GM18867 (cell line): ENCODE measurements around the gene ZNF880.
"Not testable (repeated sequence)": the region's sequence is repeated elsewhere in the genome, so short reads cannot be mapped to it uniquely, and the experiment has no call there.

ENCODE experiments used
- ATAC-seq: cut with Tn5 transposase; IDR thresholded peaks from one replicate; pipeline ENCODE4 v1.9.1; 2021; ENCODE audit warnings: mild to moderate bottlenecking, moderate library complexity; ENCODE audit not compliant: unreplicated experiment

ZNF880 gene

DNA sequence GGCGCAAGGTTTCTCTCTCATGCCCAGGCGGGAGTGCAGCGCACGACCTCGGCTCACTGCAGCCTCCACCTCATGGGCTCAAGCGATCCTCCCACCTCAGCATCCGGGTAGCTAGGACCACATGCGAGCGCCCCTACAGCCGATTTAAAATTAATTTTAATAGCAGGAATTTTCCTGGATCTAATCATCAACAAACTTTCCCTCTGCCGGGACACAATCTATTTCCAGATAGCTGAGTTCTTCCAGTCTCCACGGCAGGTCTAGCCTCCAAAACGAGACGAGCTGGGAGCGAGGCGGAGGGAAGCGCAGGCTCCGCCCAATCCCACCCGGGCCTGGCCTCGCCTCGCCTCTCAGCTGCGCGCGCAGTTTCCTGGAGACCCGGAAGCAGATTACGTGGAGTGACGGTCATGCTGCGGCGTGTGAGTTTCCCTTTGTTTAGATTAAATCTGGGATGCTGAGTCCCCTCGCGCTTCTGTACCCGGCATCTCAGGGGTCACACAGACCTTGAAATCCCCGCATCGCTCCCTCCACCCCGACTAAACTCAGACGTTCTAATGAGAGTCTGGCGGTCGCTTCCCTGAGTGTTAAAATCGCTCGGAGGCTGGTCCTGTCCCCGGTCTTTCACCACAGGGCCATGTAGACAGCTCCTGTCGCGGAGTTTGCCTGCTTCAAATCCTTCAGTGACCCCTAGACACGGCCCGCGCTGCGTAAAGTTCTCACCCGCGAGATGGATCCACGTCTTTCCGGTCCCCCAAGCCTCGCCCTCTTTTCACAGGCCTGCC, at the start of gene ZNF880:
TSS of gene ZNF880 (plus strand) at position 365 of the 782 bp plus-strand sequence. CDS start at position 408, 43 bp downstream.
- ATAC-seq: no peak

DNA sequence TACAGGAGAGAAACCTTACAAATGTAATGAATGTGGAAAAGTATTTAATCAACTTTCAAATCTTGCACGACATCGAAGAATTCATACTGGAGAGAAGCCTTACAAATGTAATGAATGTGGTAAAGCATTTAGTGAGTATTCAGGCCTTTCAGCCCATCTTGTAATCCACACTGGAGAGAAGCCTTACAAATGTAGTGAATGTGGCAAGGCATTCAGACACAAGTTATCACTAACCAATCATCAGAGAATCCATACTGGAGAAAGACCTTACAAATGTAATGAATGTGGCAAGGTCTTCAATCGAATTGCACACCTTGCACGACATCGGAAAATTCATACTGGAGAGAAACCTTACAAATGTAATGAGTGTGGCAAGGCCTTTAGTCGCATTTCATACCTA, 47.3 kb upstream of the ZNF880 start:
- no peak for ATAC-seq

GRCh38 chr19:52331757-52332156, 38.0 kb upstream of the ZNF880 start:
- no peak for ATAC-seq

GRCh38 chr19:52335768-52336116, 34.0 kb upstream of the ZNF880 start:
- no peak for ATAC-seq

DNA sequence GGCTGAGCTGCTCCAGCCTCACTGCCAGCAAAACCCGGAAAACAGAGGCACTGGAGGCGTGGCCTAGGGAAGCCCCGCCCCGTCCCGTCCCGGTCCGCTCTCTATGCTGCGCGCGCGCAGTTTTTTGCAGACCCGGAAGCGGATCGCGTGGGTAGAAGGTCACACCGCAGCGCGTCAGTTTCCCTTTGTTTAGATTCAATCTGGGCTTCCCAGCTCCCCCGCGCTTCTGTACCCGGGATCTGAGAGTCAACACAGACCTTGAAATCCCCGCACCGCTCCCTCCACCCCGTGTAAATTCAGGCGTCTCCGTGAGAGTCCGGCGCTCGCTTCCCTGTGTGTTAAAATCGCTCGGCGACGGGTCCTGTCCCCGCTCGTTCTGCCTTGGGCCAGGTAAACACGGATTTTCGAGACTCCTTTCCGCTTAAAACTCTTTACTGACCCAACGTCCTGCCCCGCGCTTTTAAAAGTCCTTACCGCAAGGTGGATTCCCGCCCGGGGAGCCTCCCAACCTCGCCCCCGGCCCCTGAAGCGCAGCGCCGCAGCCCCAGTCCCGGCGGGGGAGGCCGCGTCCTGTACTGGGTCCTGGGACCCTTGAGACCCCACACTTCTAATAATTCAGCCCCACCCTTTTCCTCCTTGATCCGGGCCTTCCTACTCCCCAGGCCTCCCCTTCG, 33.5 kb upstream of the ZNF880 start, which contains the start of gene ZNF610:
TSS of gene ZNF610 (plus strand) at position 127 of the 674 bp plus-strand sequence. CDS start 12,930 bp downstream, outside the sequence.
- ATAC-seq: no peak

DNA sequence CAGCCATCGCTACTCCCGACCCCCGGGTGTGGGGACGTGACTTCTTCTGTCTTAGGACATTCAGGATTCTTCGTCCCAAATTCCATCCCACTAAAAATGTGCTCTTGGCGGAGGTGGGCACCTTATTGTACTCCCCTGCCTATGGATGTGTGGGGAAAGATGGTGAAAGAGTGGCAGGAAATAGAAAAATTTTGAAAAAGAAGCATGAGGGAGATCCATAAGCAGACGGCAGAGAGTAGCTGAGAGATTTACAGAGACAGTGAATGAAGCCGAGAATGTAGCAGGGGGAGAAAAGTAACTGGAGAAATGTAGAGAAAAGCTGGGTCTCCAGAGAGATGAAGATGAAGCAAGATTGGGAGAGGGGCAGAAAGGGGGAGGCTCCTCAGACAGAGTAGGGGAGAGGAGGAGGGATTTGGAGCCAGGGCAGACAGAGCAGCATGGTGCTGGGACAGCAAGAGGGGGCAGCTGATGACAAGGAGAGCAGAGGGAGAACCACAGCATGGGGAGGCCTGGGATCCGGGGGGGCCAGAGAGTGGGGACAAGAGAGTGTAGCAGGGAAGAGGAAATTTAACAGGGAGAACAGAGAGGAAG, 32.8 kb upstream of the ZNF880 start:
- no peak for ATAC-seq

DNA sequence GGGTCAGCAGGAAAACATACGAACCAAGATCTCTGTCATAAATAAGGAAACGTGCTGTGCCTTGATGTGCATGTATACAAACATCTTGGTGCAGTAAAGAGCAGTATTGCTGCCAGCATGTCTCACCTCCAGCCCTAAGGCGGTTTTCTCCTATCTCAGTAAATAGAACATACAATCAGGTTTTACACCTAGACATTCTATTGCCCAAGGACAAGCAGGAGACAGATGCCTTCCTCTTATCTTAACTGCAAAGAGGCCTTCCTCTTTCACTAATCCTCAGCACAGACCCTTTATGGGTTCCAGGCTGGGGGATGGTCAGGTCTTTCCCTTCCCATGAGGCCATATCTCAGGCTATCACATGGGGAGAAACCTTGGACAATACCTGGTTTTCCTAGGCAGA, 30.7 kb upstream of the ZNF880 start:
- ATAC-seq: not testable (repeated sequence)

DNA sequence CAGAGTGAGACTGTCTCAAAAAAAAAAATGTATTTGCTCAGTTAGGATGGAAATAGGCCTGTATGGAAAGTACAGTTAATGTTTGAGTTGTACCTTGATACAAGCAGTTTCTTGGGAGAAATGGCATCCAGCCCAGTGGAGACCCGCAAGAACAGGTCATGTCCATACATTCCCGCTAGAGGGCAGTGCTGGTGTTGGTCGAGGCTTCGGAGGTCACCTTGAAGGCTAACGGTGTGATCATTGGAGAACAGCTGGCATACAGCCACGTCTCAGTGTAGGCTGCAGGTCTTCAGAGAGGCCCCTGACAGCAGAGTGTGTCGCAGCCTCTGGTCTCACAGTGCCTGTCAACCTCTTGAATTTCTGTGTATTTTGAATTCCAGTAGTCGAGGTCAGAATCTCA, 26.2 kb upstream of the ZNF880 start:
- no peak for ATAC-seq

DNA sequence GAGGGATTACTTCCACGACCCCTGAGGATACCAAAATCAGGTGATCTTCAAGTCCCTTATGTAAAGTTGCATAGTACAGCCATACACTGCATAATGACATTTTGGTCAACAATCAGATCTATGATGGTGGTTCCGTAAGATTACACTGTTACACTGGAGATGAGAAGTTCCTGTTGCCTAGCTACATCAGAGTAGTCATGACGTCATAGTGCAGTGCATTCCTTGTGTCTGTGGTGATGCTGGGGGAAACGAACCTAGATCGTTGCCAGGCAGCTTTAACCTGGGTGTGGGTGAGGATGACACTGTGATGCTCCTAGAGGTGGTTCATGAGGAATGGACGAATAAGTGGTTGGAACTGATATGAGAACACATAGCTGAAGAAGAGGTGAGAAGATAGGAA, 24.6 kb upstream of the ZNF880 start:
- no peak for ATAC-seq

GRCh38 chr19:52351512-52351911, 18.2 kb upstream of the ZNF880 start:
- ATAC-seq: no peak

- no peak for ATAC-seq
Measured at GRCh38 chr19:52366414-52366824, 3.3 kb upstream of the ZNF880 start.

DNA sequence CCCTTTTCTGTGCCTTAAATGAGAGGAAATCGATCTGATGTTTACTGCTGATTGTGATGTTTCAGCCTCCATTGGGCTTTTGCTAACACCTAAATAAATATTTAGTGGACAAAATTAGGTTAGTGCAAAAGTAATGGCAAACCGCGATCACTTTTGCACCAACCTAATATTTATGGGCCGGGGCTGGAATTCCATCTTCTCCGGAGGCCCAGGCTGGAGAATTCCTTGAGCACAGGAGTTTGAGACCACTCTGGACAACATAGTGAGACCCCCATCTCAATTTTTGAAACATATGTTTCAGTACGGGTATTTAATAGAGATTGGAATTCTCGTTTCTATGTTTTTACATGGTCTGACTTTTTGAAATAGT, 603 bp downstream of the ZNF880 start:
- ATAC-seq: no peak

DNA sequence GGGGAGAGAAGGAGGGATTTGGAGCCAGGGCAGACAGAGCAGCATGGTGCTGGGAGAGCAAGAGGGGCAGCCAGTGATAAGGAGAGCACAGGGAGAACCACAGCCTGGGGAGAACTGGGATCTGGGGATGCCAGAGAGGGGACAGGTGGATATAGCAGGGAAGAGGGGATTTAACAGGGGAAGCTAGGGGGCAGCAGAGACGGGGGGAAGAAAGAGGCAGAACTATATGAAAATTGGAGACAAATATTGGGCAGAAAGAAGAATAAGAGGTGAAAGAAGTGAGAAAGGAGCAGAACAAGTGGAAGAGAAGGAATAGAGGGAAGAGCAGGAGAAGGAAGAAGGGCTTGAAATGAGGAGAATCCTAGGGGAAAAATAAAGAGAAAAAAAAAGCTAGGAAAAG, 21.4 kb downstream of the ZNF880 start:
- no peak for ATAC-seq

DNA sequence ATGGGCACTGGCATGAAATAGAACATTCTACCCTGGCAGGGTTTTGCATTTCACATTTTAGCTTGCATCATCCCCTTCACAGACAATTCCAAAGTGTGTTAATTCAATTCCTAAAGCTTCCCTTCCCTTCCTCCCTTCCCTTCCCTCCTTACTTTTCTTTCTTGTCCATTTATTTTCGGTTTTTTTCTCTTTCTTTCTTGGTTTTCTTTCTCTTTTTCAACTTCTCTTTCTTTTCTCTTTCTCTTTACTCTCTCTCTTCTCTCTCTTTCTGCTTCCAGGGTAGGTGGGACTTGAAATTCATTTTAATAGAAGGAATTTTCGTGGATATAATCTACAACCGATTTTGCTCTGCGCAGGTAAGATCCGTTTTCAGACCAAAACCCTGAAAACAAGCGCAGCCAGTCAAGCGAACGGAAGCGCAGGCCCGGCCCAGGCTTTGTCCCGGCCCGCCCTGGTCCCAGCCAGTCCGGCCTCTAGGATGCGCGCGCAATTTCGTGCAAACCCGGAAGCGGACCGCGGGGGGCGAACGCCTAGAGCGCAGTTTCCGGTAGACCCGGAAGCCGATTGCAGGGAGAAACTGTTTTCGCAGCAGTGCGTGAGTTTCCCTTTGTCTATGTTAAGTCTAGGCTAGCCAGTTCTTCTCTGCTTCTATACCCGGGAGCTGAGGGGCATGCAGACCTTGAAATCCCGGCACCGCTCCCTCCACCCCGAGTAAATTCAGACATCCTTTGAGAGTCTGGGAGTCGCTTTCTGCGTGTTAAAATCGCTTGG, 27.8 kb downstream of the ZNF880 start, which contains the start of gene ZNF528:
TSS of gene ZNF528 (plus strand) at position 540 of the 771 bp plus-strand sequence. CDS start 4,165 bp downstream, outside the sequence.
- ATAC-seq: no peak

DNA sequence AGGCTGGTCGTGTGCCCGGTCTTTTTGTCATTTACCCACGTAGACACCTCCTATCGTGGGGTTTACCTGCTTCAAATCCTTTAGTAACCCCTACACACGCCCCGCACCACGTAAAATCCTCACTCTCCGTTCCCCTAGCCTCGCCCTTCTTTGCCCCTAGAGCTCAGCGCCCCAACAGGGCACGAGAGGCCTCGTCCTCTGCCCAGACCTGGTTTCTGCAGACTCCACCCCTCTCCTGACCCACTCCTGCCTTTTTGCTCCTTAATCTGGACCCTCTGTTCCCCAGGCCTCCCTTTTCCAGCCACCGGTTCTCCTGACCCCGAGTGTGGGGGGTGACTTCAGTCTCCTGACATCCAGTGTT, 28.3 kb downstream of the ZNF880 start:
- no peak for ATAC-seq

DNA sequence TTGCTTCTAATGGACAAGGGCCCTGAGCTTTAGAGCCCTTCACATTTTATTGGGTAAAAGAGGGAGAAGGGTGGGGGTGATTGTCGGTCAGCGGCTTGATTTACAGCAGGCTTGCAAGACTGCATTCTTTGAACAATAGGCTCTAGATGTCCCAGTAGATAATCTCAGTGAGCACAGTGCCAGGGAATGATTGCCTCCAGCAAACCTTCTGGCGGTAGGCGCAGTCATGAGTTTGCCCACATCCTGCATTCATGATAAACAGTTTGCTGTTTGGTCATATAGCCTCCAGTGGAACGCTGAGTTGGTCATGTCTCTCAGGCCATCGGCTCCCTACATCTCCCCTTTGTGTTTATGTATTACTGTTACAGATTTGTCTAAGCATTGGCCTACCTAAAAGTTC, 40.6 kb downstream of the ZNF880 start:
- ATAC-seq: no peak

- no peak for ATAC-seq
Measured at GRCh38 chr19:52415711-52416110, 46.0 kb downstream of the ZNF880 start.

- ATAC-seq: no peak
Measured at GRCh38 chr19:52428937-52429336, 59.2 kb downstream of the ZNF880 start, which contains the start of gene ZNF534. Gene ZNF534, plus strand, starts transcription at chr19:52429148. Its CDS starts 2,327 bp downstream, at chr19:52431475.
